Panc1 (cell line): ENCODE measurements around the gene BOD1L2.

Experiments used
- SIN3A ChIP-seq: IDR thresholded peaks from 2 replicates; pipeline ENCODE4 v1.6.1; 2012; ENCODE audit warnings: low read depth, mild to moderate bottlenecking, low read length, moderate library complexity, borderline replicate concordance; ENCODE audit not compliant: insufficient read depth
- TF ChIP-seq, protein P1 (sequence below): fragments of 450-650 bp; IDR thresholded peaks from 2 replicates; pipeline ENCODE4 v1.5.1; 2017; ENCODE audit warnings: mild to moderate bottlenecking

DNA sequence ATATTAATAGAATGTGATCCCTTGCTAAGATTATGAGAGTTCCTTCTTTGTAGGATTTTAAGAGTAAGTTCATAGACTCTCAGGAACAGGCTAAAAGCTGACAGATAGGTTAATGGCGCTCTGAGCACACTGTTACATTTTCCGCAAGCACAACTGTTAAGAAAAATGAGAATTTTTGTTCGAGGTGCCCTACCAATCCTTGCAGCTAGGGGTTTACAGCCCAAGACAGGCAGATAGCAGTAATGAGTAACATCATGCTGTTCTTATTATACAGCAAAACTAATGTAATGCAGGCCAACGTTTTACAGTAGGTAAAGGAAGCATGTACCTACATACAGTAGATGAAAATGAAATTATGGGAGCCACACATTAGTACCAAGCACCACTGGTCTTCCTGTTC, 11.2 kb upstream of the BOD1L2 start:
- TF ChIP-seq SIN3A = no peak
- TF ChIP-seq, protein P1, sequence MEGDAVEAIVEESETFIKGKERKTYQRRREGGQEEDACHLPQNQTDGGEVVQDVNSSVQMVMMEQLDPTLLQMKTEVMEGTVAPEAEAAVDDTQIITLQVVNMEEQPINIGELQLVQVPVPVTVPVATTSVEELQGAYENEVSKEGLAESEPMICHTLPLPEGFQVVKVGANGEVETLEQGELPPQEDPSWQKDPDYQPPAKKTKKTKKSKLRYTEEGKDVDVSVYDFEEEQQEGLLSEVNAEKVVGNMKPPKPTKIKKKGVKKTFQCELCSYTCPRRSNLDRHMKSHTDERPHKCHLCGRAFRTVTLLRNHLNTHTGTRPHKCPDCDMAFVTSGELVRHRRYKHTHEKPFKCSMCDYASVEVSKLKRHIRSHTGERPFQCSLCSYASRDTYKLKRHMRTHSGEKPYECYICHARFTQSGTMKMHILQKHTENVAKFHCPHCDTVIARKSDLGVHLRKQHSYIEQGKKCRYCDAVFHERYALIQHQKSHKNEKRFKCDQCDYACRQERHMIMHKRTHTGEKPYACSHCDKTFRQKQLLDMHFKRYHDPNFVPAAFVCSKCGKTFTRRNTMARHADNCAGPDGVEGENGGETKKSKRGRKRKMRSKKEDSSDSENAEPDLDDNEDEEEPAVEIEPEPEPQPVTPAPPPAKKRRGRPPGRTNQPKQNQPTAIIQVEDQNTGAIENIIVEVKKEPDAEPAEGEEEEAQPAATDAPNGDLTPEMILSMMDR = no peak
